Endothelial cell of umbilical vein (primary cell): ENCODE measurements around the gene RFK. TPM values are rescaled to one million over a fixed set of nuclear protein-coding genes. Genes with fewer than 3 reads are reported as not detected.

Source experiments
- BruUV-seq: library from RNA; stranded (reverse); fragments of 400-500 nt; replicated peaks from 2 replicates; lab custom pipeline; 2021; lab: Mats Ljungman, UMichigan
- CTCF ChIA-PET: fragments of 300-600, 350-600 bp; sonication (Branson Sonifier 250); formaldehyde crosslinking; loops from one replicate; lab custom pipeline; 2021; ENCODE audit warnings: antibody characterized with exemption, inconsistent platforms; lab: Charles Lee
- POLR2A ChIA-PET: fragments of 300-600, 350-600 bp; sonication (Branson Sonifier 250); formaldehyde crosslinking; loops from one replicate; lab custom pipeline; 2021; ENCODE audit warnings: antibody characterized with exemption, inconsistent platforms; lab: Charles Lee
- DNase-seq: peaks from one replicate; pipeline ENCODE4 v3.0.0-alpha.2; 2011; ENCODE audit warnings: low read depth, low spot score
- FAIRE-seq: peaks from 2 replicates; lab custom pipeline; 2011; peaks lifted over from hg19 to GRCh38; lab: Jason Lieb, UNC
- H2AFZ ChIP-seq: 2 replicates; pipeline ENCODE4 v1.6.0; 2012; ENCODE audit warnings: low read depth, low read length, control low read depth, inconsistent platforms
- H3K27ac ChIP-seq: 2 replicates; pipeline ENCODE4 v1.5.1; 2011; ENCODE audit warnings: low read depth, mild to moderate bottlenecking, control low read depth, low read length, moderate library complexity; ENCODE audit not compliant: insufficient read depth
- H3K27me3 ChIP-seq, 2 experiments: 2 replicates each; pipeline versions ENCODE4 v1.6.0 to v1.6.1; 2011; ENCODE audit warnings: low read length in 2 of 2, mixed read lengths in 1 of 2; ENCODE audit not compliant: control insufficient read depth in 2 of 2, insufficient read depth in 2 of 2
- H3K36me3 ChIP-seq, 2 experiments: 2 replicates in 1 of 2; 3 replicates in 1 of 2; pipeline ENCODE4 v1.5.1; 2011; ENCODE audit warnings: low read length in 2 of 2, mild to moderate bottlenecking in 1 of 2, moderate library complexity in 1 of 2; ENCODE audit not compliant: control insufficient read depth in 2 of 2, insufficient read depth in 2 of 2; ENCODE audit errors: extremely low read depth in 1 of 2
- H3K4me1 ChIP-seq: 3 replicates; pipeline ENCODE4 v1.5.1; 2011; ENCODE audit warnings: mild to moderate bottlenecking, low read length; ENCODE audit not compliant: control insufficient read depth, insufficient read depth; ENCODE audit errors: extremely low read depth
- H3K4me2 ChIP-seq: 2 replicates; pipeline ENCODE4 v1.6.1; 2011; ENCODE audit warnings: low read length, control low read depth, mixed read lengths; ENCODE audit not compliant: insufficient read depth
- H3K4me3 ChIP-seq, 3 experiments: fragments of 200-600 bp in 1 of 3; sonication (generic), shearing (Covaris generic) in 1 of 3; replicated peaks in 1 of 3; 2 replicates each; pipeline ENCODE4 v1.5.1; 2011 to 2016; ENCODE audit warnings: control low read depth in 3 of 3, low read length in 3 of 3, mild to moderate bottlenecking in 2 of 3, inconsistent platforms in 1 of 3, low read depth in 1 of 3, moderate library complexity in 1 of 3; ENCODE audit not compliant: insufficient read depth in 1 of 3
- H3K79me2 ChIP-seq: 2 replicates; pipeline ENCODE4 v1.6.0; 2012; ENCODE audit warnings: low read length, inconsistent platforms; ENCODE audit not compliant: control insufficient read depth, insufficient read depth
- H3K9ac ChIP-seq: replicated peaks from 2 replicates; pipeline ENCODE3; 2011; ENCODE audit warnings: low read length, control low read depth; ENCODE audit not compliant: insufficient read depth; ENCODE audit errors: extremely low read depth
- H3K9me1 ChIP-seq: replicated peaks from 3 replicates; pipeline ENCODE4 v1.6.0; 2011; ENCODE audit warnings: mild to moderate bottlenecking, low read length; ENCODE audit not compliant: control insufficient read depth, insufficient read depth; ENCODE audit errors: extremely low read depth
- H3K9me3 ChIP-seq: replicated peaks from 2 replicates; pipeline ENCODE4 v1.5.1; 2012; ENCODE audit warnings: low read length, inconsistent platforms; ENCODE audit not compliant: control insufficient read depth, insufficient read depth
- H4K20me1 ChIP-seq: replicated peaks from 2 replicates; pipeline ENCODE3; 2011; ENCODE audit warnings: mild to moderate bottlenecking, low read length; ENCODE audit not compliant: control insufficient read depth, insufficient read depth; ENCODE audit errors: extremely low read depth
- CTCF ChIP-seq, 2 donors: IDR thresholded peaks; 1 replicate in 1 of 2; 2 replicates in 1 of 2; pipeline ENCODE4 v1.5.1; 2011; ENCODE audit warnings: low read length in 2 of 2, mild to moderate bottlenecking in 2 of 2, moderate library complexity in 2 of 2, control low read depth in 1 of 2, inconsistent platforms in 1 of 2, low read depth in 1 of 2; ENCODE audit not compliant: insufficient read depth in 1 of 2; ENCODE audit errors: extremely low read depth in 1 of 2
- EZH2 ChIP-seq: IDR thresholded peaks from 2 replicates; pipeline ENCODE4 v1.6.1; 2012; ENCODE audit warnings: borderline replicate concordance, low read depth, mild to moderate bottlenecking, moderate library complexity, low read length, inconsistent platforms; ENCODE audit not compliant: severe bottlenecking
- FOS ChIP-seq: IDR thresholded peaks from 2 replicates; pipeline ENCODE4 v1.6.1; 2011; ENCODE audit warnings: mild to moderate bottlenecking, low read length, moderate library complexity, borderline replicate concordance; ENCODE audit not compliant: insufficient read depth
- GATA2 ChIP-seq: IDR thresholded peaks from 2 replicates; pipeline ENCODE4 v1.7.0; 2011; ENCODE audit warnings: low read depth, mild to moderate bottlenecking, moderate library complexity, mixed read lengths, low read length; ENCODE audit not compliant: insufficient read length, insufficient read depth
- JUN ChIP-seq: IDR thresholded peaks from 2 replicates; pipeline ENCODE4 v1.6.1; 2011; ENCODE audit warnings: borderline replicate concordance, low read depth; ENCODE audit not compliant: insufficient read length, insufficient read depth
- MAX ChIP-seq: IDR thresholded peaks from 2 replicates; pipeline ENCODE4 v1.6.1; 2011; ENCODE audit not compliant: insufficient read depth, insufficient read length
- MYC ChIP-seq: IDR thresholded peaks from one replicate; pipeline ENCODE4 v1.6.1; 2011; ENCODE audit warnings: mild to moderate bottlenecking, low read depth, low read length
- POLR2A ChIP-seq: IDR thresholded peaks from 2 replicates; pipeline ENCODE4 v1.6.1; 2012; ENCODE audit warnings: low read depth, mild to moderate bottlenecking, control low read depth, low read length
- POLR2AphosphoS5 ChIP-seq: IDR thresholded peaks from 2 replicates; pipeline ENCODE4 v1.6.1; 2012; ENCODE audit warnings: low read depth, mild to moderate bottlenecking, control low read depth, low read length, moderate library complexity; ENCODE audit not compliant: insufficient read depth
- dilution Hi-C: fragments of 300-500 bp; cut with MboI; formaldehyde crosslinking; loops from one replicate; pipeline ENCODE4 v1.15.0; 2019; ENCODE audit warnings: low sequenced_read_pairs; ENCODE audit not compliant: extremely low pct_ligation_motif_present
- intact Hi-C: fragments of 100-400 bp; cut with micrococcal nuclease; formaldehyde crosslinking; loops from one replicate; pipeline ENCODE4 v1.10.0; 2022
- polyA plus RNA-seq, 4 experiments: library from polyadenylated mRNA; depleted of rRNA in 3 of 4; stranded (reverse) in 3 of 4; unstranded in 1 of 4; fragments of >200 nt; gene quantifications; 2 replicates each; pipeline versions ENCODE4 v1.2.1 to v1.2.3, GENCODE V29; 2011 to 2012; ENCODE audit warnings: missing spikeins in 1 of 4
- total RNA-seq: library from RNA; stranded (reverse); gene quantifications from 2 replicates; pipeline ENCODE4 v1.2.3, GENCODE V29; 2021

RFK gene
- total and polyA plus RNA-seq, 2 donors (not counting 3 experiments of a cell fraction or from before 2014, with no cell fraction given) = 18.1 to 32.9 TPM

GRCh38 chr9:76358628-76359280 is 35.5 kb downstream of the RFK start:
- no TSS peak for BruUV-seq
- ChIA-PET POLR2A (no interaction called here), CTCF (no interaction called here)
- TF ChIP-seq POLR2AphosphoS5 (no peak), FOS (no peak), GATA2 (no peak), POLR2A (no peak), EZH2 (no peak), MAX (no peak), MYC (no peak), JUN (no peak), CTCF (IDR thresholded peaks at IDR 0.05; ENCODE audit: extremely low read depth in 1 of 2, insufficient read depth in 1 of 2, low read depth in 1 of 2, low read length in 2 of 2) (no peak)
- H3K9me1 ChIP-seq = no peaks in the 10 kb centered on the region
- no peaks in the 10 kb centered on the region for H3K9me3 ChIP-seq
- no peaks in the 10 kb centered on the region for H3K36me3 ChIP-seq
- dilution Hi-C loops (no loop called here), intact Hi-C loops (no loop called here)
- H4K20me1 ChIP-seq = no peaks in the 10 kb centered on the region
- no peak overlapping the region for H3K4me2 ChIP-seq
- no peaks in the 10 kb centered on the region for H3K4me1 ChIP-seq
- no peaks in the 10 kb centered on the region for H3K79me2 ChIP-seq
- H3K4me3 ChIP-seq = no peak overlapping the region
- FAIRE-seq (no peak), DNase-seq (no peak)
- no peak overlapping the region for H3K9ac ChIP-seq
- no peak overlapping the region for H3K27ac ChIP-seq
- H3K27me3 ChIP-seq = no peaks in the 10 kb centered on the region
- H2AFZ ChIP-seq = no peak overlapping the region
